ENCODE measurements around the gene CBR1.

- TF ChIP-seq CTCF (optimal IDR thresholded peaks at IDR 0.05 in 1 of 3, IDR thresholded peaks at IDR 0.05 in 1 of 3, conservative IDR thresholded peaks at IDR 0.05 in 1 of 3; ENCODE audit: extremely low read depth in 1 of 3, insufficient read depth in 2 of 3, low read length in 3 of 3) (no peak), EZH2 (IDR thresholded peaks at IDR 0.05; ENCODE audit: low read length) (no peak)
These were observed 16.7 kb upstream of the CBR1 start for GRCh38 chr21:36052860-36053714.

All from keratinocyte (primary cell).